Loucy (cell line): ENCODE results near the gene ART1.

Experiments
- EZH2phosphoT487 ChIP-seq: fragments of 200-600 bp; IDR thresholded peaks from 2 replicates; pipeline ENCODE4 v1.6.1; 2018; ENCODE audit warnings: antibody characterized with exemption, mild to moderate bottlenecking, moderate library complexity, borderline replicate concordance
- TF ChIP-seq, protein P1 (sequence below): fragments of 200-600 bp; sonication (generic); conservative IDR thresholded peaks from 2 replicates; pipeline ENCODE4 v1.5.1; 2014; ENCODE audit warnings: mild to moderate bottlenecking, antibody characterized with exemption, low read length

GRCh38 chr11:3631331-3631730 lies 13.6 kb upstream of the ART1 start:
- TF ChIP-seq, protein P1, sequence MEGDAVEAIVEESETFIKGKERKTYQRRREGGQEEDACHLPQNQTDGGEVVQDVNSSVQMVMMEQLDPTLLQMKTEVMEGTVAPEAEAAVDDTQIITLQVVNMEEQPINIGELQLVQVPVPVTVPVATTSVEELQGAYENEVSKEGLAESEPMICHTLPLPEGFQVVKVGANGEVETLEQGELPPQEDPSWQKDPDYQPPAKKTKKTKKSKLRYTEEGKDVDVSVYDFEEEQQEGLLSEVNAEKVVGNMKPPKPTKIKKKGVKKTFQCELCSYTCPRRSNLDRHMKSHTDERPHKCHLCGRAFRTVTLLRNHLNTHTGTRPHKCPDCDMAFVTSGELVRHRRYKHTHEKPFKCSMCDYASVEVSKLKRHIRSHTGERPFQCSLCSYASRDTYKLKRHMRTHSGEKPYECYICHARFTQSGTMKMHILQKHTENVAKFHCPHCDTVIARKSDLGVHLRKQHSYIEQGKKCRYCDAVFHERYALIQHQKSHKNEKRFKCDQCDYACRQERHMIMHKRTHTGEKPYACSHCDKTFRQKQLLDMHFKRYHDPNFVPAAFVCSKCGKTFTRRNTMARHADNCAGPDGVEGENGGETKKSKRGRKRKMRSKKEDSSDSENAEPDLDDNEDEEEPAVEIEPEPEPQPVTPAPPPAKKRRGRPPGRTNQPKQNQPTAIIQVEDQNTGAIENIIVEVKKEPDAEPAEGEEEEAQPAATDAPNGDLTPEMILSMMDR, result no peak
- no peak for TF ChIP-seq EZH2phosphoT487
